ENCODE results near the gene MAP3K7CL. TPM values are rescaled to one million over a fixed set of nuclear protein-coding genes. Genes with fewer than 3 reads are reported as not detected.

MAP3K7CL gene, protein sequence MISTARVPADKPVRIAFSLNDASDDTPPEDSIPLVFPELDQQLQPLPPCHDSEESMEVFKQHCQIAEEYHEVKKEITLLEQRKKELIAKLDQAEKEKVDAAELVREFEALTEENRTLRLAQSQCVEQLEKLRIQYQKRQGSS
- 20.2 and 24.0 TPM in 2 replicates for total RNA-seq (2014; rRNA removed; shearing (Covaris generic))

DNA sequence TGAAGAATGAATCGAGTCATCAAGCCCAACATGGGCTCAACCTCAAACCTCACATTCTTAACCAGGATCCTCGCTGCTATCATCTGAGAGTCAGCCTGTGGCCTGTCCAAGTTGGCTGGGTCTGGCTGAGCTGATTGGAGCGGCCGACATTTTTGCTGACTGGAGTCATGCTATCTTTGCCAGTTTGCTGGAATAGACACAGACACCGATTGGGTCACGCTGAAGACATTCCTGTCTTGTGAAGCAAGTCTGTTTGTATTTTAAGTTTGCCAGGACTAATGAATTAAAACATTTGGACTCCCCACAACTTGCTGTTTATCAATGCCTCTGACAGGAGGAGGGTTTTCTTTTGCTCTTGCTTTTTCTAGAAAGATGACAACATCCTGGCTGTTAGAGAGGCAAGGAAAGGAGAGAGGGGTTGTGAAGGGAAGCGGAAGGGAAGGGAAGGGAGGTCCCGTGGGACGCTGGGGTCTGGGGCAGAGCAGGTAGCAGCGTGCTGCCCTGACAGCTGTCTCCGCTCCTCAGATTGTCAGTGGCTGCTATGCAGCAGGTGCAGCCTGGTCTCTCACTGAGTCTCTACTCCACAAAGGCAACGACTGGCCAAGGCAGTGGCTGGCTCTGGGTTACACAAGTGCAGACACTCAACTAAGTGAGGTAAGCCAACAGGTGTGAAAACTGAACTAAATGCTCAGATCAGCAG is at the start of gene MAP3K7CL:
MAP3K7CL (plus strand) TSS at position 375 of the 700 bp plus-strand sequence. CDS start 2,701 bp downstream, outside the sequence.
- peaks cover 9% of the 10 kb centered on the region for H3K9me3 ChIP-seq (replicated peaks)
- H3K4me1 ChIP-seq = peaks cover 15% of the 10 kb centered on the region
- H3K4me3 ChIP-seq = peak within 1 kb of the TSS; percentile 36

DNA sequence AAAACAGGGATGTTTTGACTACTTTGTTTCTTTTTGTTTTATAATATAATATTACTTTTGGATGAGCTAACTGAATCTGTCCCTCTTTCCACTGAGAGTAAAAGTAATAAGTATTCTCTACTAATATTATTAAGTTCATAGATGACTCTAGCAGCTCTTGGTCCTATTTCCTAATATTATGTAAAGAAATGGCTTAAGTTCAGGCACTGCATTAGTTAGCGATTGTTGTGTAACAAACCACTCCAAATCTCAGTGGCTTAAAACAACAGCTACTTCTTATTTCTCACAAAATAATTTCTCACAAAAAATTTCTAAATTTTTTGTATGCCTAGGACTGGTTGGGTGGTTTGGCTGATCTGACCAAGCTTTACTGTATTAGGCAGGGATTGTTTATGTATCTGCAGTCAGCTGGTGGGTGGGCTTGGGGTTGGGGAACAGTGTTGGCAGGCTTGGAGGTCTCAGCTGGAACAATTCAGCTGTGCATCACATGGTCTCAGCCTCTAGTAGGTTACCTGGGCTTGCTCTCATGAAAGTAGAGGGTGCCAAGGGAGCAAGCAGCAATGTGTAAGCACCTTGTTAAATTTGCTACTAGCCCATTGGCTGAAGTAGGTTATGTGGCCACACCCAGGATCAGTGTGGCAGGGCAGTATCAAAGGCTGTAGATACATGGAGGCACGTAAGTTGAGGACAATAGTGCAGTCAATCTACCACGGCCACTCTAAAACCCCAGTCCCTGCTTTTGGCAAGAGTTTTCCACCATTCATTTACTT is 48.2 kb upstream of the MAP3K7CL start:
- Histone ChIP-seq H3K4me3 (no peak overlapping the region), H3K4me1 (peaks cover 28% of the 10 kb centered on the region), H3K27me3 (no peaks in the 10 kb centered on the region), H3K36me3 (no peaks in the 10 kb centered on the region), H3K27ac (no peak overlapping the region), H3K9me3 (replicated peaks) (no peaks in the 10 kb centered on the region)
- DNase-seq = no peak

More for the DNA sequence above, at the start of gene MAP3K7CL:
- DNase-seq = peak; percentile 94 to 97
- Histone ChIP-seq H3K27me3 (no peaks in the 10 kb centered on the region), H3K36me3 (no peaks in the 10 kb centered on the region), H3K27ac (peak within 1 kb of the TSS; percentile 93)

- Histone ChIP-seq H3K36me3 (peaks cover 5% of the 10 kb centered on the region; the same call in 1 of the 2 replicates), H3K9me3 (replicated peaks) (no peaks in the 10 kb centered on the region), H3K4me1 (peaks cover 26% of the 10 kb centered on the region), H3K27ac (no peak overlapping the region), H3K4me3 (no peak overlapping the region), H3K27me3 (no peaks in the 10 kb centered on the region)
- no peak for DNase-seq
Measured at GRCh38 chr21:29083306-29083705, 47.1 kb upstream of the MAP3K7CL start.

GRCh38 chr21:29084372-29084771 is 46.1 kb upstream of the MAP3K7CL start:
- no peaks in the 10 kb centered on the region for H3K27me3 ChIP-seq
- H3K4me3 ChIP-seq = no peak overlapping the region
- no peaks in the 10 kb centered on the region for H3K9me3 ChIP-seq (replicated peaks)
- H3K4me1 ChIP-seq = peaks cover 15% of the 10 kb centered on the region; the same call in 1 of the 2 replicates
- H3K27ac ChIP-seq = no peak overlapping the region
- peaks cover 7% of the 10 kb centered on the region; the same call in 1 of the 2 replicates for H3K36me3 ChIP-seq
- no peak for DNase-seq

- Histone ChIP-seq H3K4me1 (peaks cover 8% of the 10 kb centered on the region; the same call in 1 of the 2 replicates), H3K27me3 (no peaks in the 10 kb centered on the region), H3K9me3 (replicated peaks) (no peaks in the 10 kb centered on the region), H3K36me3 (peaks cover 7% of the 10 kb centered on the region; the same call in 1 of the 2 replicates), H3K27ac (no peak overlapping the region), H3K4me3 (no peak overlapping the region)
- no peak for DNase-seq
Measured at GRCh38 chr21:29085106-29085752, 45.2 kb upstream of the MAP3K7CL start.

GRCh38 chr21:29091033-29091432 is 39.4 kb upstream of the MAP3K7CL start:
- H3K4me3 ChIP-seq = no peak overlapping the region
- no peak overlapping the region for H3K27ac ChIP-seq
- H3K27me3 ChIP-seq = no peaks in the 10 kb centered on the region
- H3K9me3 ChIP-seq (replicated peaks) = no peaks in the 10 kb centered on the region
- DNase-seq = no peak
- peaks cover 3% of the 10 kb centered on the region; the same call in 1 of the 2 replicates for H3K4me1 ChIP-seq
- H3K36me3 ChIP-seq = peaks cover 14% of the 10 kb centered on the region; the same call in 1 of the 2 replicates

GRCh38 chr21:29092102-29092959 is 38.1 kb upstream of the MAP3K7CL start:
- DNase-seq = no peak
- Histone ChIP-seq H3K9me3 (replicated peaks) (no peaks in the 10 kb centered on the region), H3K4me3 (no peak overlapping the region), H3K36me3 (peaks cover 14% of the 10 kb centered on the region; the same call in 1 of the 2 replicates), H3K27me3 (no peaks in the 10 kb centered on the region), H3K27ac (no peak overlapping the region), H3K4me1 (peaks cover 3% of the 10 kb centered on the region; the same call in 1 of the 2 replicates)

DNA sequence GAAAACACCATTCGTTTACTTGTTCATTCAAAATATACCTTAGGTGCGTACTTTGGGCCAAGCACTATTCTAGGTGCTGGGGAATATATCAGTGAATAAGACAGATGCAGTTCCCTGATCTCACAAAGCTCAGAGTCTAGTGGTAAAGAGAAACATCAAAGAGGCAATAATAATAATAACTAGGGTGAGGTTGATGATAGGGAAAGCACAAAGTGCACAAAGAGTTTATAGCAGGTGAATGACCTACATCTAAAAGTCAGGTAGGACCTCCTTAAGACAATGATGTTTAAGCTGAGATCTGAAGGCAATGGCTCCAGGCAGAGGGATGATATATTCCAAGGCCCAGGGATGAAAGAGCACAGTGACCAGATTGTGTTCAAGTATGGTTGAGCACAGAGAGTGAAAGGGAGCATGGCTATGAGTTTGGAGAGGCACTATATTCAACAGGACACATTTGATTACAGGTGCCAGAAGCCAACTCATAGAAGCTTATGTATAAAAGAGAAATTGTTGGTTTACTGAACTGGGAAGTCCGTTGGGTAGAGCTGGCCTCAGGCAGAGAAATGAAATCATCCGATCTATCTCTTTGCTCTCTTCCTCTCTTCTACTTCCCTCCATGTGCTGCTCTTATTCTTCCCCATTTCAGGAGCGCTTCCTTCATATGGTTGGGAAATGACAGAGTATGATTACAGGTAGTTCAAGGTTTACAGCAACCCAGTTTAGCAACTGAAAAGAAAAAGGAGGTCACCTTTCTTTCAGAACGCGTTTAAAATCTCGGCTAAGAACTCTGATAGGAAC is 34.0 kb upstream of the MAP3K7CL start:
- Histone ChIP-seq H3K9me3 (replicated peaks) (no peaks in the 10 kb centered on the region), H3K27me3 (no peaks in the 10 kb centered on the region), H3K27ac (no peak overlapping the region), H3K4me1 (no peaks in the 10 kb centered on the region), H3K36me3 (peaks cover 7% of the 10 kb centered on the region; the same call in 1 of the 2 replicates), H3K4me3 (no peak overlapping the region)
- DNase-seq = no peak

- no peaks in the 10 kb centered on the region for H3K4me1 ChIP-seq
- H3K4me3 ChIP-seq = no peak overlapping the region
- peaks cover 5% of the 10 kb centered on the region; the same call in 1 of the 2 replicates for H3K36me3 ChIP-seq
- H3K27ac ChIP-seq = no peak overlapping the region
- no peak for DNase-seq
- no peaks in the 10 kb centered on the region for H3K9me3 ChIP-seq (replicated peaks)
- H3K27me3 ChIP-seq = no peaks in the 10 kb centered on the region
Measured at GRCh38 chr21:29098156-29098555, 32.3 kb upstream of the MAP3K7CL start.

- H3K27me3 ChIP-seq = no peaks in the 10 kb centered on the region
- H3K36me3 ChIP-seq = 0 out of 2 replicates have a peak, but pooled peaks cover 2% of the 10 kb centered on the region
- no peaks in the 10 kb centered on the region for H3K9me3 ChIP-seq (replicated peaks)
- H3K4me3 ChIP-seq = no peak overlapping the region
- H3K4me1 ChIP-seq = peaks cover 16% of the 10 kb centered on the region
- no peak overlapping the region for H3K27ac ChIP-seq
- DNase-seq = no peak
Measured at GRCh38 chr21:29102791-29103257, 27.6 kb upstream of the MAP3K7CL start.

DNA sequence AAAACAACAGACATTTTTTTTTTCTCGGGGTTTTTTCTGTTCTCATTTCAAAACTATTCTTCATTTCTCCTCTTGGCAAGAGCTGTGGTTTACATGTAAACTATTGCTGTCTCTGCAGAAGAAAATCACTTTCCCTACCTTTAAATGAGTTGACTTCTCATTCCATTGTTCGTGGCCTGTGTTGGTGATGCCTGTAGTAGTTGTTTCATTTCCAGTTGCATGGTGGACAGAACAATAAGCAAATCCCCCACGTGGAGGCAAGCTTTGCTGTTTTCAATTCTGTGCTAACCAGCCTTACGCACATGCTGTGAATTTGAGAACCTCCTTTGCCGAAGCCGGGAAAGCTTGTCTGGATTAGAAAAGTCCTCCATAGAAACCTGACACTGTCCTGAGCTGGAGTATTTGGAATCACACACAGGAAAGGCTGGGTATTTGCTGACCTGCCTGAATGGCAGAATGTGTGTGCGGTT is 26.2 kb upstream of the MAP3K7CL start:
- DNase-seq = peak; percentile 81 to 92
- Histone ChIP-seq H3K4me3 (peak overlapping the region; percentile 8; the same call in 1 of the 2 replicates), H3K36me3 (0 out of 2 replicates have a peak, but pooled peaks cover 2% of the 10 kb centered on the region), H3K27ac (peak overlapping the region; percentile 47), H3K4me1 (peaks cover 16% of the 10 kb centered on the region), H3K27me3 (no peaks in the 10 kb centered on the region), H3K9me3 (replicated peaks) (no peaks in the 10 kb centered on the region; the same call in 1 of the 2 replicates)

DNA sequence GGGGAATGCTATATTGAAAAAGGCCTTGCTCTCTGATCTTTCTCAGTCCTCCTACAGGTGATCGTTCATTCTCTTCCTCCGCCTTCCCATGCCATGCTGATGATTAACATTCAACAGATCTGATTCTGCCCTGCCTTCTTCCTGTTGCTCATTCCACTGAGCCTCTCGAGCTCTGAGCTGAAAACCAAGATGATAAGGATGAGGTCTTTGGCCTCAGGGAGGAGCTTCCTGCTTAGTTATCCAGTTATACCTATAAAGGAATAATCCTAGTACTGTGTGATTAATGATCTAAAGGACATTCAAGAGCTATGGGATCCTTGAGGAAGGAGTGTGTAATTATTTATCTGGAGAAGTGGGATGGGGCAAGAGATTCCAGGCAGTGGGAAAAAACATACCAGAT is 25.2 kb upstream of the MAP3K7CL start:
- Histone ChIP-seq H3K36me3 (0 out of 2 replicates have a peak, but pooled peaks cover 2% of the 10 kb centered on the region), H3K4me3 (no peak overlapping the region), H3K27ac (peak overlapping the region; percentile 47), H3K4me1 (peaks cover 16% of the 10 kb centered on the region), H3K27me3 (no peaks in the 10 kb centered on the region), H3K9me3 (replicated peaks) (no peaks in the 10 kb centered on the region; the same call in 1 of the 2 replicates)
- no peak for DNase-seq
